Fibroblast of mammary gland (primary cell): ENCODE measurements around the gene PEX11G.

Source experiments
- DNase-seq: peaks from one replicate; pipeline ENCODE4 v3.0.0-alpha.2; 2010; ENCODE audit warnings: low read depth
- H3K4me3 ChIP-seq: 2 replicates; pipeline ENCODE4 v1.5.1; 2011; ENCODE audit warnings: low read depth, mild to moderate bottlenecking, low read length, moderate library complexity; ENCODE audit not compliant: control insufficient read depth
- CTCF ChIP-seq: conservative IDR thresholded peaks from 2 replicates; pipeline ENCODE4 v1.5.1; 2011; ENCODE audit warnings: low read depth, low read length, inconsistent platforms; ENCODE audit not compliant: control insufficient read depth, insufficient read depth

The PEX11G gene

DNA sequence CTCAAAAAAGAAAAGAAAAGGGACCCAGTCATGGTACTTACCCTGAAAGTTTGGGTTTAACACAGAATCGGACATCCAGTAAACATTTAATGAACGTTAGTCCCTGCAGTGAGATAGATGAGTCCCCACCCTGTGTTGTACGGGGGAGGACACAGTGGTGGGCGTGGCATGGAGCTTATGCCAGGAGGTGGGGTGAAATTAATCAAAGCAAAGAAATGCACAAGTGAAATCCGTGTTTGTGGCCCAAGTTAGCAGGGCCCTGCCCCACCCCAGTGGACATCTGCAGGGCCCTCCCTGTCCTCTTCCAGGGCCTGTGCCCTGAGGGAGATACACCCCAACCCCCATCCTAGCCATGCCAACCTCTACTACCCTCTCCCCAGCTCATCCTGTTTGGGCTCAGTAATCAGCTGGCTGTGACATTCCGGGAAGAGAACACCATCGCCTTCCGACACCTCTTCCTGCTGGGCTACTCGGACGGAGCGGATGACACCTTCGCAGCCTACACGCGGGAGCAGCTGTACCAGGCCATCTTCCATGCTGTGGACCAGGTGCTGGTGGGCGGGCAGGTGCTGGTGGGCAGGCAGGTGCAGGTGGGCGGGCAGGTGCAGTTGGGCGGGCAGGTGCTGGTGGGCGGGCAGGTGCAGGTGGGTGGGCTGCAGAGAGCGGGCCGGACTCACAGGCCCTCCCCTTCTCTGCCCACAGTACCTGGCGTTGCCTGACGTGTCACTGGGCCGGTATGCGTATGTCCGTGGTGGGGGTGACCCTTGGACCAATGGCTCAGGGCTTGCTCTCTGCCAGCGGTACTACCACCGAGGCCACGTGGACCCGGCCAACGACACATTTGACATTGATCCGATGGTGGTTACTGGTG, 37.5 kb upstream of the PEX11G start:
- H3K4me3 ChIP-seq, result no peak overlapping the region
- DNase-seq, result no peak
- TF ChIP-seq CTCF, result no peak

DNA sequence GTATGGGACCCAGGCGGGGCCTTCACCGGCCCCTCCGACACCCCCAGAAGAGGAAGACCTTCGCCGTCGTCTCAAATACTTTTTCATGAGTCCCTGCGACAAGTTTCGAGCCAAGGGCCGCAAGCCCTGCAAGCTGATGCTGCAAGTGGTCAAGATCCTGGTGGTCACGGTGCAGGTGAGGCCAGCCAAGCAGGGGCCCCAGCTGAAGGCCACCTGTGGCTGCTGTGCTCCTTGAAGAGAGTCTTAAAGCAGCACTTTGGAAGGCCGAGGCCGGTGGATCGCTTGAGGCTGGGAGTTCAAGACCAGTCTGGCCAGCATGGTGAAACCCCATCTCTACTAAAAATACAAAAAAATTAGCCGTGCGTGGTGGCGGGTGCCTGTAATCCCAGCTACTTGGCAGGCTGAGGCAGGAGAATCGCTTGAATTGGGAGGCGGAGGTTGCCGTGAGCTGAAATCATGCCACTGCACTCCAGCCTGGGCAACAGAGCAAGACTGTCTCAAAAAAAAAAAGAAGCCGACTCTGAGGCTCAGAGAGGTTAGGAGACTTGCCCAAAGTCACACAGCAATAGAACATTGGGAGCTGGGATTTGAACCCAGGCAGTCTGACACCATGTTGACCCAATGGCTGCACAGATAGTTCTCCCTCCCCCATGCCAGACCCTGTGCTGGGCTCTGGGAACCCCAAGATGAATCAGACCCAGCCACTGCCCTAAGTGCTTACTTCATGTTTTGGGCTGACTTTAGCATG, 36.3 kb upstream of the PEX11G start:
- H3K4me3 ChIP-seq, result no peak overlapping the region
- DNase-seq, result no peak
- TF ChIP-seq CTCF, result no peak

DNA sequence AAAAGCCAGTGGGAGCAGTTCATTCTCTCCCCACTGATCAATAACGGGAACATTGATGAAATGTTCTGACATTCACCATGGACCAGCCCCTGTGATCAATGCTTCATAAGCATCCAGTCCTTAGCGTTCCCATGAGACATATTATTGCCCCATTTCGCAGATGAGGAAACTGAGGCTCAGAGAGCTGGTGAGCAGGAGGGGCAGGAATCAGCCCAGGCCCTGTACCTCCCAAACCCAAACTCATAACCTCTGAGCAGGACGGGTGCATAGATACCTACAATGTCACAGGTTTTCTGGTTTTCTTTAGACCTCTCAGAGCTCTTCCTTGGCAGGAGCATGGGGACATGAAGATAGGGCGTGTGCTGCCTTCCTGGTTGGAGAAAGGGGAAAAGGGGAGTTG, 35.7 kb upstream of the PEX11G start:
- DNase-seq, result no peak
- H3K4me3 ChIP-seq, result no peak overlapping the region
- TF ChIP-seq CTCF, result no peak

DNA sequence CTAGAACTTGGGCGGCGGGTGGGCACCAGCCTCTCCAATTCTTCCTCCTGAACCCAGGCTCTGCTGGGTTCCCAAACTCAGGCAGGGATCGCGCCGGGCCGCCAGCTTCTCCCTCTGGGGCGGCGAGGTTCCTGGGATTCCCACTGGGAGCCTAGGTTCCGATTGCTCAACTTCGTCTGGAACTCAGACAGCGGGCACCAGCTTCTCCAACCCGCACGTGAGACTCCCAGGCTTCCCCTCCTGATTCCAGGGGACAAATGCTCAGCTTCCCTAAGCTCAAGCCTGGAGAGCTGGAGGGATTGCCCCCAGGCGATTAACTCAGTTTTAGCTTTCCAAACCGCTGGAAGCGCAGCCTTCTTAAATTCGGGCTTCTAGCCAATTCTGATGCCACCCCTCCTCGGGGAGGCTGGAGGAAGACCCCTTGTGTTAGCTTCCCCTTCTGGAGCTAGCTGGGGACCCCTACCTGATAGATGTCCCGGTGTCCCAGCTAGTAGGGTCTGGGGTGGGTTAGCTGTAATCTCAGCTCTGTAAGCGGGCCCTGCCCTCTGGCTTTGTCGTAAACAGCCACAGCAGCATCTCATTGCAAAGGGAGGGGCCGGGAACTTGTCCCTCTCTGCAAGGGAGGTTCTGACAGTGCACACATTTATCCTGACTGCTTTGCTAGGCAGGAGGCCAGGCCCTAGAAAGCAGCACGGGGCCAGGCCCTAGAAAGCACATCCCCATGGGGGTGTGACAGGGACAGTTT, 34.3 kb upstream of the PEX11G start:
- peak; percentile 20 for DNase-seq
- H3K4me3 ChIP-seq, result peak overlapping the region; percentile 70
- no peak for TF ChIP-seq CTCF

DNA sequence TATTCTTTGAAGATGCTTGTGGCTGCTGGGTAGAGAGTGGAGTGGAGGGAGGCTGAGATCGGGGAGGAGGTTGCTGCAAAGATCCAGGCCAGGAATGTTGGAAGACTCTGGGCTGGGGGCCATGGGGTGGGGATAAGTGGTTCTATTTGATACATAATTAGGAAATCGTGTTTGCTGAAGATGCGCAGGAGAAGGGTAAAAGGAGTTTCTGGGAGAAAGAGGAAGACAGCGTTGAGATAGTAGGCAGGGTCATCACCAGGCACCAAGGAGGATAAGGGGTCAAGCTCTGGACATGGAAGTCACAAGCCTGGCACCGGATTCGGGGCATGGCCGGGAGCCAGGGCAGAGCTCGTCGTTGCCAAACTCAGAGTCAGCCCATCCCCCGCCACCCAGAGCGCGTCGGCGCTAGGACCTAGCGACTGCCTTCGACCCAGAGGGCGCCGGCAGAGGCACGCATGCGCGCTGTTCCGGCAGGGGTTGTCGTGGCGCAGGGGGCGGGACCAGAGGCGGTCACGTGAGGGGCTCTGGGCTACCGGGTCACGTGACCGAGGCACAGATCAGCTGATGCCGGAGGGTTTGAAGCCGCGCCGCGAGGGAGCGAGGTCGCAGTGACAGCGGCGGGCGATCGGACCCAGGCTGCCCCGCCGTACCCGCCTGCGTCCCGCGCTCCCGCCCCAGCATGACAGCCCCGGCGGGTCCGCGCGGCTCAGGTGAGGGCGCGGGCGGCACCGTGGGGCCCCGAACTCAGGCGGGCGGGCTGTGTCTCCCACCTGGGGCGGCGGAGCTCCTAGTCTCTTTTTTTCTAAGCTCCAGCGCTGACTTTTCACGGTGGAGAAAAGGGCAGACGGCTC, 33.5 kb upstream of the PEX11G start, which contains the start of gene MCOLN1:
Gene MCOLN1 (plus strand): TSS at position 553 of the 851 bp plus-strand sequence. CDS start 127 bp downstream, at position 680.
- DNase-seq, result peak; percentile 94
- peak within 1 kb of the TSS; percentile 70 for H3K4me3 ChIP-seq
- TF ChIP-seq CTCF, result no peak
